SK-N-SH (cell line): Measurements from ENCODE around the gene AKR1C3. TPM values are rescaled to one million over a fixed set of nuclear protein-coding genes. Genes with fewer than 3 reads are reported as not detected.

Experiments
- CTCF ChIA-PET: fragments of 300-600, 350-600 bp; formaldehyde crosslinking; extraction: SDS; loops from one replicate; lab custom pipeline; 2021; lab: Yijun Ruan, JAX
- POLR2A ChIA-PET: fragments of 350-600 bp; sonication (Branson Sonifier 250); formaldehyde crosslinking; extraction: SDS; loops from one replicate; lab custom pipeline; 2020; ENCODE audit warnings: antibody characterized with exemption, inconsistent platforms; lab: Yijun Ruan, JAX
- DNase-seq: peaks from one replicate; pipeline ENCODE4 v3.0.0; 2012
- H2AFZ ChIP-seq: fragments of 200-600 bp; sonication (generic); 2 replicates; pipeline ENCODE4 v1.8.1; 2016; ENCODE audit warnings: antibody characterized with exemption, mild to moderate bottlenecking, low read depth
- H3F3A ChIP-seq: fragments of 200-600 bp; sonication (generic); replicated peaks from 2 replicates; pipeline ENCODE3; 2016; ENCODE audit warnings: antibody characterized with exemption, mild to moderate bottlenecking; ENCODE audit not compliant: insufficient read depth
- H3K27ac ChIP-seq, 2 experiments: fragments of 200-500 bp in 1 of 2; fragments of 200-600 bp in 1 of 2; sonication (Bioruptor generic) in 1 of 2; sonication (generic), shearing (Covaris generic) in 1 of 2; 2 replicates each; pipeline versions ENCODE4 v1.5.1 to v1.6.1; 2014 to 2016; ENCODE audit warnings: low read depth in 2 of 2, inconsistent platforms in 1 of 2, low read length in 1 of 2, mild to moderate bottlenecking in 1 of 2, mixed read lengths in 1 of 2
- H3K27me3 ChIP-seq: fragments of 200-600 bp; sonication (generic), shearing (Covaris generic); 2 replicates; pipeline ENCODE4 v1.6.1; 2016; ENCODE audit warnings: mixed run types; ENCODE audit not compliant: insufficient read depth
- H3K36me3 ChIP-seq, 2 experiments: fragments of 200-500 bp in 1 of 2; fragments of 200-600 bp in 1 of 2; sonication (Bioruptor generic) in 1 of 2; sonication (generic) in 1 of 2; replicated peaks in 1 of 2; 2 replicates each; pipeline versions ENCODE3 to v1.5.1; 2014 to 2016; ENCODE audit warnings: low read length in 1 of 2, mild to moderate bottlenecking in 1 of 2; ENCODE audit not compliant: insufficient read depth in 2 of 2, control insufficient read depth in 1 of 2
- H3K4me1 ChIP-seq, 2 experiments: fragments of 200-500 bp in 1 of 2; fragments of 200-600 bp in 1 of 2; sonication (Bioruptor generic) in 1 of 2; sonication (generic), shearing (Covaris generic) in 1 of 2; 2 replicates each; pipeline versions ENCODE4 v1.5.1 to v1.6.1; 2014 to 2016; ENCODE audit warnings: low read depth in 1 of 2, low read length in 1 of 2, mixed run types in 1 of 2; ENCODE audit not compliant: insufficient read depth in 2 of 2, control insufficient read depth in 1 of 2
- H3K4me2 ChIP-seq: fragments of 200-600 bp; sonication (generic), shearing (Covaris generic); 2 replicates; pipeline ENCODE4 v1.6.1; 2017; ENCODE audit warnings: mixed run types
- H3K4me3 ChIP-seq, 2 experiments: fragments of 200-500 bp in 1 of 2; fragments of 200-600 bp in 1 of 2; sonication (Bioruptor generic) in 1 of 2; sonication (generic), shearing (Covaris generic) in 1 of 2; 2 replicates each; pipeline versions ENCODE4 v1.5.1 to v1.8.1; 2014 to 2016; ENCODE audit warnings: low read depth in 2 of 2, inconsistent platforms in 1 of 2, low read length in 1 of 2, mild to moderate bottlenecking in 1 of 2, mixed read lengths in 1 of 2, moderate library complexity in 1 of 2
- H3K79me2 ChIP-seq: fragments of 200-600 bp; sonication (generic); 2 replicates; pipeline ENCODE4 v1.8.1; 2017; ENCODE audit warnings: mild to moderate bottlenecking; ENCODE audit not compliant: insufficient read depth
- H3K9ac ChIP-seq: fragments of 200-600 bp; sonication (generic); 2 replicates; pipeline ENCODE4 v1.6.1; 2017; ENCODE audit warnings: mixed run types
- H3K9me2 ChIP-seq: fragments of 200-600 bp; sonication (generic); 2 replicates; pipeline ENCODE4 v1.6.1; 2017; ENCODE audit warnings: mixed run types
- H3K9me3 ChIP-seq: fragments of 200-600 bp; sonication (generic); 2 replicates; pipeline ENCODE4 v1.6.1; 2017; ENCODE audit warnings: mixed run types, mild to moderate bottlenecking, moderate library complexity
- H4K20me1 ChIP-seq: fragments of 200-600 bp; sonication (generic); 2 replicates; pipeline ENCODE4 v1.6.1; 2017; ENCODE audit warnings: mild to moderate bottlenecking, mixed run types; ENCODE audit not compliant: insufficient read depth
- EZH2phosphoT487 ChIP-seq: fragments of 200-600 bp; sonication (generic); IDR thresholded peaks from 2 replicates; pipeline ENCODE4 v1.6.1; 2017; ENCODE audit warnings: low read depth, mixed run types, mild to moderate bottlenecking, antibody characterized with exemption, moderate library complexity, borderline replicate concordance
- FOSL2 ChIP-seq: IDR thresholded peaks from 2 replicates; pipeline ENCODE4 v1.4.0; 2012; ENCODE audit warnings: low read depth, mild to moderate bottlenecking, moderate library complexity, borderline replicate concordance
- GABPA ChIP-seq: IDR thresholded peaks from 2 replicates; pipeline ENCODE4 v1.4.0; 2012; ENCODE audit warnings: low read depth, mild to moderate bottlenecking
- IRF3 ChIP-seq: fragments of 150-350 bp; IDR thresholded peaks from 2 replicates; pipeline ENCODE4 v1.6.1; 2016; ENCODE audit warnings: mild to moderate bottlenecking, low read depth, low read length
- PBX3 ChIP-seq: IDR thresholded peaks from 2 replicates; pipeline ENCODE4; 2012
- REST ChIP-seq: IDR thresholded peaks from 2 replicates; pipeline ENCODE4 v1.6.1; 2012; ENCODE audit warnings: mild to moderate bottlenecking, low read depth, low read length, moderate library complexity
- RFX5 ChIP-seq: IDR thresholded peaks from 2 replicates; pipeline ENCODE4 v1.6.1; 2012; ENCODE audit warnings: mild to moderate bottlenecking, improper control_type of control experiment, low read length
- SIN3A ChIP-seq: IDR thresholded peaks from 2 replicates; pipeline ENCODE4 v1.6.1; 2012; ENCODE audit warnings: low read depth, mild to moderate bottlenecking, low read length, moderate library complexity, borderline replicate concordance
- SMC3 ChIP-seq: IDR thresholded peaks from 2 replicates; pipeline ENCODE4 v1.6.1; 2012; ENCODE audit warnings: low read depth, low read length, improper control_type of control experiment
- TAF1 ChIP-seq: IDR thresholded peaks from 2 replicates; pipeline ENCODE4 v1.6.1; 2012; ENCODE audit warnings: low read depth, mild to moderate bottlenecking, low read length, moderate library complexity, borderline replicate concordance
- USF1 ChIP-seq: IDR thresholded peaks from 2 replicates; pipeline ENCODE4 v1.4.0; 2012; ENCODE audit warnings: low read depth, borderline replicate concordance
- WGBS: methylation state at CpG from one replicate; pipeline ENCODE4 v1.1.6; 2017; ENCODE audit warnings: low lambda C conversion rate; 5-methylcytosine and 5-hydroxymethylcytosine counted together
- polyA plus RNA-seq, 3 experiments: library from polyadenylated mRNA; depleted of rRNA; stranded (reverse); fragments of >200 nt; gene quantifications; 2 replicates each; pipeline ENCODE4 v1.2.3, GENCODE V29; 2012

The AKR1C3 gene
- polyA plus RNA-seq, 1 of the 3 experiments (the other 2 are of a cell fraction), result 0.28 TPM

- no peaks in the 10 kb centered on the region for H3K36me3 ChIP-seq
- H3K27me3 ChIP-seq, result peaks cover 6% of the 10 kb centered on the region; the same call in 1 of the 2 replicates
- H3K4me1 ChIP-seq, result peaks cover 0 to 3% of the 10 kb centered on the region in 2 experiments; a peak in 1 of 4 replicates
- no peak for DNase-seq
- CTCF ChIA-PET, result interaction anchor here (0.8 kb wide), 1 partner anchor 15 kb away, joined by 3 read pairs; the partner anchor contains the start of gene AKR1C3
- H3K79me2 ChIP-seq, result no peaks in the 10 kb centered on the region
- TF ChIP-seq USF1, result no peak
- TF ChIP-seq RFX5, result no peak
- TF ChIP-seq GABPA, result no peak
- TF ChIP-seq IRF3, result no peak
- TF ChIP-seq REST, result no peak
- no peak for TF ChIP-seq EZH2phosphoT487
- TF ChIP-seq SMC3, result no peak
- no peak for TF ChIP-seq SIN3A
- no peak for TF ChIP-seq TAF1
- TF ChIP-seq PBX3, result no peak
- no peak for TF ChIP-seq FOSL2
- POLR2A ChIA-PET, result no interaction called here
- no peaks in the 10 kb centered on the region for H3K9me2 ChIP-seq
- H3F3A ChIP-seq, result no peaks in the 10 kb centered on the region
- no peak overlapping the region for H3K27ac ChIP-seq
- no peak overlapping the region for H3K4me3 ChIP-seq
- H3K9ac ChIP-seq, result no peak overlapping the region
- H3K4me2 ChIP-seq, result no peak overlapping the region
- no peaks in the 10 kb centered on the region for H3K9me3 ChIP-seq
- no peak overlapping the region for H2AFZ ChIP-seq
- H4K20me1 ChIP-seq, result no peaks in the 10 kb centered on the region
- WGBS, result 47% methylated on average over 6 of the region's 6 CpGs
Observed at GRCh38 chr10:5079836-5080235, 14.4 kb upstream of the AKR1C3 start.
